Mammary epithelial cell (primary cell): ENCODE data around the gene DRC1.

Source experiments
- CTCF ChIP-seq, 2 donors: IDR thresholded peaks in 1 of 2; conservative IDR thresholded peaks in 1 of 2; 2 replicates each; pipeline ENCODE4 v1.5.1; 2011 to 2012; ENCODE audit warnings: inconsistent platforms in 2 of 2, low read length in 2 of 2, mild to moderate bottlenecking in 2 of 2, control low read depth in 1 of 2, low read depth in 1 of 2; ENCODE audit not compliant: insufficient read depth in 1 of 2; ENCODE audit errors: extremely low read depth in 1 of 2
- EZH2 ChIP-seq: IDR thresholded peaks from 2 replicates; pipeline ENCODE4 v1.6.1; 2012; ENCODE audit warnings: low read length, inconsistent platforms, borderline replicate concordance

GRCh38 chr2:26438926-26439325, 37.2 kb downstream of the DRC1 start:
- TF ChIP-seq CTCF (conservative IDR thresholded peaks at IDR 0.05 in 1 of 2, IDR thresholded peaks at IDR 0.05 in 1 of 2; ENCODE audit: extremely low read depth in 1 of 2, insufficient read depth in 1 of 2, low read depth in 1 of 2, low read length in 2 of 2): no peak
- TF ChIP-seq EZH2: no peak
